WTC11 (cell line): Measurements from ENCODE around the gene IL1RN. TPM values are rescaled to one million over a fixed set of nuclear protein-coding genes. Genes with fewer than 3 reads are reported as not detected.

ENCODE experiments used
- ATAC-seq: fragments of 200-7000 bp; cut with Tn5 transposase; 2 replicates; pipeline ENCODE4 v1.10.0; 2021; ENCODE audit warnings: mild to moderate bottlenecking, moderate library complexity
- CTCF ChIA-PET: fragments of 300-600 bp; sonication (Branson Sonifier 250); formaldehyde crosslinking; loops from one replicate; lab custom pipeline; 2021; ENCODE audit warnings: antibody characterized with exemption; lab: Charles Lee
- POLR2A ChIA-PET: fragments of 350-600 bp; sonication (Branson Sonifier 250); formaldehyde crosslinking; loops from one replicate; lab custom pipeline; 2021; ENCODE audit warnings: antibody characterized with exemption; lab: Charles Lee
- DNase-seq: peaks from one replicate; pipeline ENCODE4 v3.0.0; 2021; ENCODE audit warnings: low spot score
- H3K27ac Mint-ChIP-seq: 2 replicates; pipeline ENCODE4 v1.8.0; 2021; ENCODE audit warnings: mixed read lengths
- H3K27me3 Mint-ChIP-seq: 2 replicates; pipeline ENCODE4 v1.8.0; 2021; ENCODE audit warnings: low read depth, mild to moderate bottlenecking, moderate library complexity, mixed read lengths
- H3K36me3 Mint-ChIP-seq: 2 replicates; pipeline ENCODE4 v1.8.0; 2021; ENCODE audit warnings: mixed read lengths
- H3K4me1 Mint-ChIP-seq: 2 replicates; pipeline ENCODE4 v1.8.0; 2022; ENCODE audit warnings: mixed read lengths
- H3K4me3 Mint-ChIP-seq: 2 replicates; pipeline ENCODE4 v1.8.0; 2021; ENCODE audit warnings: mild to moderate bottlenecking, moderate library complexity, mixed read lengths
- H3K9me3 Mint-ChIP-seq: 2 replicates; pipeline ENCODE4 v1.8.0; 2021; ENCODE audit warnings: mixed read lengths
- ARID4B ChIP-seq: sonication (generic); formaldehyde crosslinking; IDR thresholded peaks from 2 replicates; pipeline ENCODE4 v1.8.0; 2023; ENCODE audit warnings: missing genetic modification reagents, mild to moderate bottlenecking, borderline replicate concordance
- ATF1 ChIP-seq: sonication (generic); formaldehyde crosslinking; IDR thresholded peaks from 2 replicates; pipeline ENCODE4 v1.8.1; 2023; ENCODE audit warnings: mild to moderate bottlenecking, moderate library complexity, missing genetic modification reagents
- ATF6 ChIP-seq: sonication (generic); formaldehyde crosslinking; IDR thresholded peaks from 2 replicates; pipeline ENCODE4 v1.8.1; 2023; ENCODE audit warnings: mild to moderate bottlenecking, missing genetic modification reagents
- GABPB1 ChIP-seq: sonication (generic); formaldehyde crosslinking; IDR thresholded peaks from 2 replicates; pipeline ENCODE4 v1.8.1; 2023; ENCODE audit warnings: mild to moderate bottlenecking, missing genetic modification reagents
- JUN ChIP-seq: sonication (generic); formaldehyde crosslinking; IDR thresholded peaks from 2 replicates; pipeline ENCODE4 v1.8.0; 2023; ENCODE audit warnings: mild to moderate bottlenecking, missing genetic modification reagents
- NR2C2 ChIP-seq: sonication (generic); formaldehyde crosslinking; IDR thresholded peaks from 2 replicates; pipeline ENCODE4 v1.8.0; 2022; ENCODE audit warnings: mild to moderate bottlenecking, missing genetic modification reagents
- SOX15 ChIP-seq: fragments of 250-450 bp; sonication (Bioruptor Pico); IDR thresholded peaks from 2 replicates; pipeline ENCODE4 v1.9.0; 2021; ENCODE audit warnings: mild to moderate bottlenecking
- TP53 ChIP-seq: sonication (generic); formaldehyde crosslinking; IDR thresholded peaks from 2 replicates; pipeline ENCODE4 v1.8.1; 2023; ENCODE audit warnings: mild to moderate bottlenecking, missing genetic modification reagents
- USF1 ChIP-seq: sonication (generic); formaldehyde crosslinking; IDR thresholded peaks from 2 replicates; pipeline ENCODE4 v1.8.0; 2022; ENCODE audit warnings: mild to moderate bottlenecking, missing genetic modification reagents
- ZNF138 ChIP-seq: sonication (generic); formaldehyde crosslinking; conservative IDR thresholded peaks from 2 replicates; pipeline ENCODE4 v1.8.1; 2022; ENCODE audit warnings: mild to moderate bottlenecking, moderate library complexity, missing genetic modification reagents
- ZNF281 ChIP-seq: sonication (generic); formaldehyde crosslinking; IDR thresholded peaks from 2 replicates; pipeline ENCODE4 v1.8.0; 2023; ENCODE audit warnings: mild to moderate bottlenecking, missing genetic modification reagents
- ZNF317 ChIP-seq: sonication (generic); formaldehyde crosslinking; IDR thresholded peaks from 2 replicates; pipeline ENCODE4 v1.8.1; 2023; ENCODE audit warnings: low read depth, mild to moderate bottlenecking, moderate library complexity, missing genetic modification reagents, borderline replicate concordance
- ZNF425 ChIP-seq: fragments of 250-450 bp; sonication (Bioruptor Pico); conservative IDR thresholded peaks from 2 replicates; pipeline ENCODE4 v1.9.0; 2021; ENCODE audit warnings: mild to moderate bottlenecking
- ZNF512 ChIP-seq: sonication (generic); formaldehyde crosslinking; IDR thresholded peaks from 2 replicates; pipeline ENCODE4 v1.8.1; 2022; ENCODE audit warnings: missing genetic modification reagents, borderline replicate concordance
- ZNF671 ChIP-seq: fragments of 250-450 bp; sonication (Bioruptor Pico); IDR thresholded peaks from 2 replicates; pipeline ENCODE4 v1.8.0; 2021; ENCODE audit warnings: mild to moderate bottlenecking
- ZSCAN18 ChIP-seq: fragments of 250-450 bp; sonication (Bioruptor Pico); IDR thresholded peaks from 2 replicates; pipeline ENCODE4 v2.1.2; 2022; ENCODE audit warnings: mild to moderate bottlenecking, moderate library complexity
- total RNA-seq: library from RNA; stranded (reverse); gene quantifications from 3 replicates; pipeline ENCODE4 v1.2.3, GENCODE V29; 2021

The IL1RN gene
- total RNA-seq, 1 experiment from 2014 or later = not detected

GRCh38 chr2:113164930-113165585, 37.7 kb downstream of the IL1RN start:
- no peak overlapping the region for H3K4me3 Mint-ChIP-seq
- TF ChIP-seq ZSCAN18 (CRISPR knock-in tag) (no peak), GABPB1 (0 out of 2 replicates have a peak, but pooled peaks have one; percentile 8)
- TF ChIP-seq, all 79 proteins: peak for 1
- Mint-ChIP-seq H3K4me1 (peaks cover 12% of the 10 kb centered on the region), H3K9me3 (no peaks in the 10 kb centered on the region; the same call in 1 of the 2 replicates), H3K27ac (no peak overlapping the region), H3K36me3 (no peaks in the 10 kb centered on the region), H3K27me3 (peaks cover 7% of the 10 kb centered on the region; the same call in 1 of the 2 replicates)
- peak; percentile 80 for ATAC-seq
- POLR2A ChIA-PET = no interaction called here
- DNase-seq = no peak
- CTCF ChIA-PET = interaction anchor here (0.8 to 2.4 kb wide), 7 partner anchors 10 to 223 kb away, joined by 3 to 15 read pairs (median 8); partner anchors contain the start of gene PSD4

- ATAC-seq (no peak), DNase-seq (no peak)
- POLR2A ChIA-PET = no interaction called here
- CTCF ChIA-PET = interaction anchor here (1.1 to 2.4 kb wide), 2 partner anchors 8 to 30 kb away, joined by 3 to 8 read pairs; partner anchors contain the start of gene PSD4
- peaks cover 12% of the 10 kb centered on the region for H3K4me1 Mint-ChIP-seq
- no peak overlapping the region for H3K4me3 Mint-ChIP-seq
- H3K27me3 Mint-ChIP-seq = peaks cover 7% of the 10 kb centered on the region; the same call in 1 of the 2 replicates
- TF ChIP-seq USF1 (CRISPR knock-in tag) = no peak
- TF ChIP-seq SOX15 (CRISPR knock-in tag) = no peak
- TF ChIP-seq ZNF317 = no peak
- TF ChIP-seq TP53 (CRISPR knock-in tag) = no peak
- TF ChIP-seq ARID4B (CRISPR knock-in tag) = no peak
- TF ChIP-seq ZNF138 (CRISPR knock-in tag) = no peak
- TF ChIP-seq ATF1 (CRISPR knock-in tag) = no peak
- no peak for TF ChIP-seq ZNF281 (CRISPR knock-in tag)
- TF ChIP-seq ZNF671 = no peak
- TF ChIP-seq ATF6 (CRISPR knock-in tag) = no peak
- no peak for TF ChIP-seq ZNF512 (CRISPR knock-in tag)
- no peak for TF ChIP-seq ZNF425
- TF ChIP-seq JUN = no peak
- no peak for TF ChIP-seq NR2C2 (CRISPR knock-in tag)
- no peaks in the 10 kb centered on the region for H3K36me3 Mint-ChIP-seq
- no peak overlapping the region for H3K27ac Mint-ChIP-seq
- no peaks in the 10 kb centered on the region; the same call in 1 of the 2 replicates for H3K9me3 Mint-ChIP-seq
These were observed 38.8 kb downstream of the IL1RN start for GRCh38 chr2:113166187-113166645.
